Camera-type eye (tissue), 1 donor: ENCODE measurements around the gene SMYD4. TPM values are rescaled to one million over a fixed set of nuclear protein-coding genes. Genes with fewer than 3 reads are reported as not detected.

Source experiments
- total RNA-seq: library from RNA; depleted of rRNA; stranded (reverse); fragments of >200 nt; gene quantifications from one replicate; pipeline ENCODE4 v1.2.3, GENCODE V29; 2014

SMYD4 gene
- 16.1 TPM for total RNA-seq

GRCh38 chr17:1829592-1830257 is at the start of gene SMYD4, which contains the start of gene RPA1:
Gene SMYD4 (minus strand): TSS chr17:1829902. CDS start chr17:1827994, 1,908 bp downstream.
Gene RPA1 (plus strand): TSS chr17:1830005. CDS start chr17:1830094, 89 bp downstream.

GRCh38 chr17:1742371-1743087 is 87.2 kb downstream of the SMYD4 start, which contains the start of gene SERPINF2:
Gene SERPINF2 (plus strand): TSS chr17:1742871. CDS start chr17:1744996, 2,125 bp downstream.

Other genes with a start within 250 kb of the SMYD4 start
- 21.1 TPM for gene SLC43A2, start 201.1 kb downstream of the SMYD4 start, total RNA-seq
- gene SCARF1, start 184.2 kb downstream of the SMYD4 start, total RNA-seq = 11.1 TPM
- 12.0 TPM for gene RILP, start 180.0 kb downstream of the SMYD4 start, total RNA-seq
- gene PRPF8, start 145.0 kb downstream of the SMYD4 start, total RNA-seq = 239 TPM
- 4.1 TPM for gene TLCD2, start 119.5 kb downstream of the SMYD4 start, total RNA-seq
- gene WDR81, start 105.2 kb downstream of the SMYD4 start, total RNA-seq = 23.7 TPM
- gene SERPINF2, start 87.0 kb downstream of the SMYD4 start, total RNA-seq = 1.6 TPM
- 916 TPM for gene SERPINF1, start 67.8 kb downstream of the SMYD4 start, total RNA-seq
- gene RPA1, start 103 bp upstream of the SMYD4 start, total RNA-seq = 48.8 TPM
- gene RTN4RL1, start 195.4 kb upstream of the SMYD4 start, total RNA-seq = 18.1 TPM
- gene DPH1, start 200.3 kb upstream of the SMYD4 start, total RNA-seq = 62.8 TPM
- 24.0 TPM for gene OVCA2, start 212.1 kb upstream of the SMYD4 start, total RNA-seq
- 38.4 TPM for gene HIC1, start 225.2 kb upstream of the SMYD4 start, total RNA-seq